Measurements from ENCODE around the gene ZC3H13.

- no peak for TF ChIP-seq CTCF (IDR thresholded peaks at IDR 0.05)
- TF ChIP-seq POLR2A (IDR thresholded peaks at IDR 0.05) = no peak
Observed at GRCh38 chr13:46075811-46076210, 23.3 kb upstream of the ZC3H13 start.
